Stimulated activated CD8-positive, alpha-beta memory T cell treated with anti-CD3 and anti-CD28 coated beads, Interleukin-12 subunit alpha, Interleukin-12 subunit beta, amount 100 ng/mL, for 24 hours (primary cell): ENCODE measurements around the gene RNASE11.
"Not testable (repeated sequence)": the region's sequence is repeated elsewhere in the genome, so short reads cannot be mapped to it uniquely, and the experiment has no call there.

ENCODE experiments used
- DNase-seq: peaks from one replicate; pipeline ENCODE4 v3.0.0-alpha.2; 2020; ENCODE audit errors: extremely low read depth

The RNASE11 gene

GRCh38 chr14:20587489-20588154, at the start of gene RNASE11:
Gene RNASE11, minus strand, starts transcription at chr14:20588001.
- no peak for DNase-seq

- DNase-seq, result no peak
Observed at GRCh38 chr14:20632831-20633691, 45.3 kb upstream of the RNASE11 start.

- no peak for DNase-seq
Observed at GRCh38 chr14:20632448-20632830, 44.6 kb upstream of the RNASE11 start.

GRCh38 chr14:20631880-20632389, 44.1 kb upstream of the RNASE11 start:
- DNase-seq, result no peak

GRCh38 chr14:20631023-20631879, 43.5 kb upstream of the RNASE11 start:
- no peak for DNase-seq

- DNase-seq, result no peak
Observed at GRCh38 chr14:20630340-20631022, 42.7 kb upstream of the RNASE11 start.

- DNase-seq, result no peak
Observed at GRCh38 chr14:20628063-20628854, 40.5 kb upstream of the RNASE11 start.

- DNase-seq, result no peak
Observed at GRCh38 chr14:20627346-20628027, 39.7 kb upstream of the RNASE11 start.

GRCh38 chr14:20626274-20626673, 38.5 kb upstream of the RNASE11 start:
- no peak for DNase-seq

GRCh38 chr14:20624495-20625070, 36.8 kb upstream of the RNASE11 start:
- no peak for DNase-seq

- no peak for DNase-seq
Observed at GRCh38 chr14:20623798-20624197, 36.0 kb upstream of the RNASE11 start.

GRCh38 chr14:20622816-20623291, 35.1 kb upstream of the RNASE11 start:
- DNase-seq, result no peak

- DNase-seq, result no peak
Observed at GRCh38 chr14:20620798-20621478, 33.1 kb upstream of the RNASE11 start.

- not testable (repeated sequence) for DNase-seq
Observed at GRCh38 chr14:20619688-20620087, 31.9 kb upstream of the RNASE11 start.

- DNase-seq, result no peak
Observed at GRCh38 chr14:20618271-20618749, 30.5 kb upstream of the RNASE11 start.

- DNase-seq, result no peak
Observed at GRCh38 chr14:20617138-20618003, 29.6 kb upstream of the RNASE11 start.

- DNase-seq, result no peak
Observed at GRCh38 chr14:20615996-20616395, 28.2 kb upstream of the RNASE11 start.
